HL-60 (cell line): ENCODE data around the gene CHST13.
A peak's percentile ranks its signal among the peaks of the same experiment; 100 is the strongest.

Experiments used
- DNase-seq, 2 experiments: peaks; one replicate each; pipeline ENCODE4 v3.0.0-alpha.2; 2010 to 2020; ENCODE audit warnings: low read depth in 1 of 2, low spot score in 1 of 2
- H3K27ac ChIP-seq: fragments of 250-450 bp; sonication (Bioruptor Pico); replicated peaks from 2 replicates; pipeline ENCODE4 v1.5.1; 2020; ENCODE audit warnings: mild to moderate bottlenecking, moderate library complexity
- H3K27me3 ChIP-seq: fragments of 250-450 bp; sonication (Bioruptor Pico); 2 replicates; pipeline ENCODE4 v1.5.1; 2021; ENCODE audit warnings: mild to moderate bottlenecking, moderate library complexity; ENCODE audit not compliant: insufficient read depth, poor library complexity, severe bottlenecking
- H3K4me3 ChIP-seq: replicated peaks from 2 replicates; pipeline ENCODE4 v1.5.1; 2011; ENCODE audit warnings: mild to moderate bottlenecking, control low read depth, low read length; ENCODE audit not compliant: insufficient read depth
- GABPA ChIP-seq: IDR thresholded peaks from 2 replicates; pipeline ENCODE4 v1.6.1; 2012; ENCODE audit warnings: low read depth
- POLR2AphosphoS5 ChIP-seq: IDR thresholded peaks from 2 replicates; pipeline ENCODE4 v1.6.1; 2012; ENCODE audit warnings: low read depth
- SPI1 ChIP-seq: IDR thresholded peaks from 2 replicates; pipeline ENCODE4 v1.6.1; 2012; ENCODE audit warnings: low read depth, mild to moderate bottlenecking, borderline replicate concordance
- TF ChIP-seq, protein P1 (sequence below): IDR thresholded peaks from 2 replicates; pipeline ENCODE4 v1.6.1; 2012; ENCODE audit warnings: low read depth; ENCODE audit not compliant: insufficient replicate concordance
- TF ChIP-seq, protein P2 (sequence below): IDR thresholded peaks from one replicate; pipeline ENCODE4 v1.5.1; 2011; ENCODE audit warnings: low read length, control low read depth, inconsistent platforms; ENCODE audit not compliant: insufficient read depth

CHST13 gene

DNA sequence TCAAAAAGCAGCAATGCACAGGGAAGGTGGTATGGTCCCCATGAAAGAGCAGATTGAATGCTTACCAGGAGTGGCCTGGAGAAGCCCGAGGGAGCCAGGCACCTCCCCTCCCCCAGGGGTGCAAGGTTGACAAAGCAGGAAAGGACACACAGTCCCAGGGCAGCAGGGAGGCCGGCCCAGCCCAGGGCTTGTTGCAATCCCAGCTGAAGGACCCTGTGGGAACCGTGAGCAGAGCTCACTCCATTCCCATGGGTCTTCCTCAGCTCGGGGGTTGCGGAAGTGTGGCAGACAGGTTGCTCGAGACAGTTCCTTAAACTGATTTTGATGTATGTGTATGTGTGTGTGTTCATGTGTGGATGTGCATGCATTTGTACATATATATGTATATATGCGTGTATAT, 22.2 kb upstream of the CHST13 start:
- Histone ChIP-seq H3K27ac (no peak overlapping the region), H3K27me3 (no peaks in the 10 kb centered on the region), H3K4me3 (no peak overlapping the region)
- no peak for TF ChIP-seq GABPA
- no peak for TF ChIP-seq POLR2AphosphoS5
- TF ChIP-seq, protein P1, sequence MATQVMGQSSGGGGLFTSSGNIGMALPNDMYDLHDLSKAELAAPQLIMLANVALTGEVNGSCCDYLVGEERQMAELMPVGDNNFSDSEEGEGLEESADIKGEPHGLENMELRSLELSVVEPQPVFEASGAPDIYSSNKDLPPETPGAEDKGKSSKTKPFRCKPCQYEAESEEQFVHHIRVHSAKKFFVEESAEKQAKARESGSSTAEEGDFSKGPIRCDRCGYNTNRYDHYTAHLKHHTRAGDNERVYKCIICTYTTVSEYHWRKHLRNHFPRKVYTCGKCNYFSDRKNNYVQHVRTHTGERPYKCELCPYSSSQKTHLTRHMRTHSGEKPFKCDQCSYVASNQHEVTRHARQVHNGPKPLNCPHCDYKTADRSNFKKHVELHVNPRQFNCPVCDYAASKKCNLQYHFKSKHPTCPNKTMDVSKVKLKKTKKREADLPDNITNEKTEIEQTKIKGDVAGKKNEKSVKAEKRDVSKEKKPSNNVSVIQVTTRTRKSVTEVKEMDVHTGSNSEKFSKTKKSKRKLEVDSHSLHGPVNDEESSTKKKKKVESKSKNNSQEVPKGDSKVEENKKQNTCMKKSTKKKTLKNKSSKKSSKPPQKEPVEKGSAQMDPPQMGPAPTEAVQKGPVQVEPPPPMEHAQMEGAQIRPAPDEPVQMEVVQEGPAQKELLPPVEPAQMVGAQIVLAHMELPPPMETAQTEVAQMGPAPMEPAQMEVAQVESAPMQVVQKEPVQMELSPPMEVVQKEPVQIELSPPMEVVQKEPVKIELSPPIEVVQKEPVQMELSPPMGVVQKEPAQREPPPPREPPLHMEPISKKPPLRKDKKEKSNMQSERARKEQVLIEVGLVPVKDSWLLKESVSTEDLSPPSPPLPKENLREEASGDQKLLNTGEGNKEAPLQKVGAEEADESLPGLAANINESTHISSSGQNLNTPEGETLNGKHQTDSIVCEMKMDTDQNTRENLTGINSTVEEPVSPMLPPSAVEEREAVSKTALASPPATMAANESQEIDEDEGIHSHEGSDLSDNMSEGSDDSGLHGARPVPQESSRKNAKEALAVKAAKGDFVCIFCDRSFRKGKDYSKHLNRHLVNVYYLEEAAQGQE = no peak
- peak; percentile 18; the same call in 1 of the 2 replicates for TF ChIP-seq SPI1
- TF ChIP-seq, protein P2, sequence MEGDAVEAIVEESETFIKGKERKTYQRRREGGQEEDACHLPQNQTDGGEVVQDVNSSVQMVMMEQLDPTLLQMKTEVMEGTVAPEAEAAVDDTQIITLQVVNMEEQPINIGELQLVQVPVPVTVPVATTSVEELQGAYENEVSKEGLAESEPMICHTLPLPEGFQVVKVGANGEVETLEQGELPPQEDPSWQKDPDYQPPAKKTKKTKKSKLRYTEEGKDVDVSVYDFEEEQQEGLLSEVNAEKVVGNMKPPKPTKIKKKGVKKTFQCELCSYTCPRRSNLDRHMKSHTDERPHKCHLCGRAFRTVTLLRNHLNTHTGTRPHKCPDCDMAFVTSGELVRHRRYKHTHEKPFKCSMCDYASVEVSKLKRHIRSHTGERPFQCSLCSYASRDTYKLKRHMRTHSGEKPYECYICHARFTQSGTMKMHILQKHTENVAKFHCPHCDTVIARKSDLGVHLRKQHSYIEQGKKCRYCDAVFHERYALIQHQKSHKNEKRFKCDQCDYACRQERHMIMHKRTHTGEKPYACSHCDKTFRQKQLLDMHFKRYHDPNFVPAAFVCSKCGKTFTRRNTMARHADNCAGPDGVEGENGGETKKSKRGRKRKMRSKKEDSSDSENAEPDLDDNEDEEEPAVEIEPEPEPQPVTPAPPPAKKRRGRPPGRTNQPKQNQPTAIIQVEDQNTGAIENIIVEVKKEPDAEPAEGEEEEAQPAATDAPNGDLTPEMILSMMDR = no peak
- DNase-seq = no peak

- no peaks in the 10 kb centered on the region for H3K27me3 ChIP-seq
- TF ChIP-seq GABPA = no peak
- TF ChIP-seq, protein P1 = no peak
- no peak for TF ChIP-seq POLR2AphosphoS5
- TF ChIP-seq, protein P2 = no peak
- H3K27ac ChIP-seq = no peak overlapping the region
- DNase-seq = no peak
- no peak overlapping the region for H3K4me3 ChIP-seq
Observed at GRCh38 chr3:126502656-126503055, 21.3 kb upstream of the CHST13 start.

GRCh38 chr3:126503701-126504100, 20.3 kb upstream of the CHST13 start:
- H3K4me3 ChIP-seq = no peak overlapping the region
- no peak overlapping the region for H3K27ac ChIP-seq
- no peak for DNase-seq
- TF ChIP-seq POLR2AphosphoS5 = no peak
- TF ChIP-seq, protein P1 = no peak
- no peak for TF ChIP-seq SPI1
- TF ChIP-seq, protein P2 = no peak
- TF ChIP-seq GABPA = no peak
- no peaks in the 10 kb centered on the region for H3K27me3 ChIP-seq
